HEK293 (cell line): ENCODE data around the gene LMAN2L.
A peak's percentile ranks its signal among the peaks of the same experiment; 100 is the strongest.

Experiments used
- GLIS1 ChIP-seq: fragments of 450-650 bp; formaldehyde crosslinking; IDR thresholded peaks from 2 replicates; pipeline ENCODE4 v1.5.1; 2016; ENCODE audit warnings: missing biosample characterization, missing genetic modification characterization
- SP3 ChIP-seq: fragments of 450-650 bp; formaldehyde crosslinking; IDR thresholded peaks from 2 replicates; pipeline ENCODE4 v1.5.1; 2016; ENCODE audit warnings: missing biosample characterization, missing genetic modification characterization
- TCF7L2 ChIP-seq: IDR thresholded peaks from 2 replicates; pipeline ENCODE4 v1.6.1; 2011; ENCODE audit warnings: low read depth, mild to moderate bottlenecking, inconsistent platforms, low read length, moderate library complexity, borderline replicate concordance
- ZBTB1 ChIP-seq: fragments of 450-650 bp; formaldehyde crosslinking; IDR thresholded peaks from 2 replicates; pipeline ENCODE4 v1.5.1; 2016; ENCODE audit warnings: missing biosample characterization, missing genetic modification characterization
- ZFP37 ChIP-seq: fragments of 450-650 bp; formaldehyde crosslinking; IDR thresholded peaks from 2 replicates; pipeline ENCODE4 v1.5.1; 2016; ENCODE audit warnings: missing biosample characterization, missing genetic modification characterization
- ZNF112 ChIP-seq: fragments of 450-650 bp; formaldehyde crosslinking; IDR thresholded peaks from 2 replicates; pipeline ENCODE4 v1.5.0; 2017; ENCODE audit warnings: missing biosample characterization, missing genetic modification characterization
- ZNF114 ChIP-seq: fragments of 450-650 bp; formaldehyde crosslinking; IDR thresholded peaks from 2 replicates; pipeline ENCODE4 v1.5.0; 2017; ENCODE audit warnings: missing biosample characterization, missing genetic modification characterization
- ZNF274 ChIP-seq, 2 experiments: fragments of 200-500 bp in 1 of 2; fragments of 450-650 bp in 1 of 2; sonication (Bioruptor generic) in 1 of 2; formaldehyde crosslinking in 1 of 2; IDR thresholded peaks; 2 replicates each; pipeline versions ENCODE4 v1.5.1 to v1.6.1; 2014 to 2016; ENCODE audit warnings: borderline replicate concordance in 1 of 2, inconsistent platforms in 1 of 2, low read length in 1 of 2, missing biosample characterization in 1 of 2, missing genetic modification characterization in 1 of 2
- ZNF416 ChIP-seq: fragments of 450-650 bp; formaldehyde crosslinking; IDR thresholded peaks from 2 replicates; pipeline ENCODE4 v1.5.1; 2016; ENCODE audit warnings: missing biosample characterization, missing genetic modification characterization
- ZNF514 ChIP-seq: fragments of 450-650 bp; formaldehyde crosslinking; IDR thresholded peaks from 2 replicates; pipeline ENCODE4 v1.5.1; 2016; ENCODE audit warnings: missing biosample characterization, missing genetic modification characterization
- ZNF549 ChIP-seq: fragments of 450-650 bp; IDR thresholded peaks from 2 replicates; pipeline ENCODE4 v1.5.1; 2018; ENCODE audit warnings: missing biosample characterization, missing genetic modification characterization, mild to moderate bottlenecking, inconsistent platforms, moderate library complexity
- ZNF560 ChIP-seq: fragments of 450-650 bp; formaldehyde crosslinking; IDR thresholded peaks from 2 replicates; pipeline ENCODE4 v1.5.1; 2017; ENCODE audit warnings: missing biosample characterization, missing genetic modification characterization, borderline replicate concordance
- ZNF596 ChIP-seq: fragments of 450-650 bp; IDR thresholded peaks from 2 replicates; pipeline ENCODE4 v1.5.0; 2018; ENCODE audit warnings: missing biosample characterization, mild to moderate bottlenecking, missing genetic modification characterization, moderate library complexity
- ZNF658 ChIP-seq: fragments of 450-650 bp; formaldehyde crosslinking; IDR thresholded peaks from 2 replicates; pipeline ENCODE4; 2016; ENCODE audit warnings: missing biosample characterization, missing genetic modification characterization
- ZSCAN23 ChIP-seq: fragments of 450-650 bp; formaldehyde crosslinking; IDR thresholded peaks from 2 replicates; pipeline ENCODE4 v1.5.1; 2016; ENCODE audit warnings: missing biosample characterization, missing genetic modification characterization
- TF ChIP-seq, protein P1 (sequence below): fragments of 450-650 bp; formaldehyde crosslinking; IDR thresholded peaks from 2 replicates; pipeline ENCODE4 v1.5.1; 2017; ENCODE audit warnings: missing biosample characterization, missing genetic modification characterization
- TF ChIP-seq, protein P2 (sequence below): fragments of 450-650 bp; IDR thresholded peaks from 2 replicates; pipeline ENCODE4 v1.5.1; 2018; ENCODE audit warnings: missing biosample characterization, mild to moderate bottlenecking, missing genetic modification characterization
- TF ChIP-seq, protein P3 (sequence below): fragments of 450-650 bp; formaldehyde crosslinking; IDR thresholded peaks from 2 replicates; pipeline ENCODE4 v1.5.1; 2016; ENCODE audit warnings: missing biosample characterization, missing genetic modification characterization, borderline replicate concordance
- TF ChIP-seq, protein P4 (sequence below): fragments of 450-650 bp; formaldehyde crosslinking; IDR thresholded peaks from 2 replicates; pipeline ENCODE4 v1.5.1; 2016; ENCODE audit warnings: missing biosample characterization, missing genetic modification characterization
- TF ChIP-seq, protein P5 (sequence below): fragments of 450-650 bp; formaldehyde crosslinking; IDR thresholded peaks from 2 replicates; pipeline ENCODE4 v1.5.1; 2016; ENCODE audit warnings: missing biosample characterization, missing genetic modification characterization, low read depth

LMAN2L gene

DNA sequence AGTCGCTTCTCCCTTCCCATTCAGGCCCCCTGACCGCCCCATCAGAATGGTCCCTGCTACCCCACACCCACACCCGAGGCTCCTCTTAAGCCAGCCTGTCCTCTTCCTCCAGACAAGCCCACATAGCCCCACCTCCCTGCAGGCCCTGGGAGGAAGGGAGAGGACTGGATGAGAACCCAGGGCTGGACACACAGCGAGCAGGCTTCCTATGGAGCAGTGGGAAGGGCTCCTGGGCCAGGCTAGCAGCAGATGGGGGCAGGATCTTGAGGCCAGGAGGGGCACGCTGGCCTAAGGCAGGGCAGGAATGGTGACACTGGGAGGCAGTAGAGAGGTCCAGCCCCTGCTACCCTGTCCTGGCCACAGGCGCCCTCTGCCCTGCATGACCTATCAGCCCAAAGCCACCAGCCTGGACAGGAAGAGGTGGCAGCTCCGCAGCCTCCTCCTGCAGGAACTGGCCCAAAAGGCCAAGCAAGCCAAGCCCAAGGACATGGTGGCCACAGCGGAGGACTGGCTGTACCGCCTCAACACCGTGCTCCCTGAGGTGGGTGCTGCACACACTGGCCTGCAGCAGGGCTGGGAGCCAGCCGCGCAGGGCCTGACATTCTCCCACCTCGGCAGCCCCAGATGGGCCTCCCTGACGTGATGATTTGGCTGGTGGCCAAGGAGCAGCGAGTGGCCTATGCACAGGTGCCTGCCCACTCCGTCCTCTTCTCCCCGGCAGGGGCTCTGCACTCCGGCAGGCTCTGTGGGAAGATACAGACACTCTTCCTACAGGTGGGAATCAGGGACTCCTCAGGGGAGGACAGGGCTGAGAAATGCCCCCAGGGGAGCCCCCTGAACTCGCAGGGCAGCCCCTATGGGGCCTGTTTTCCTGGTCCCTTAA is 54.0 kb downstream of the LMAN2L start (continued):
- TF ChIP-seq ZNF658 (no peak), ZNF560 (tag by site-specific recombination) (no peak), ZNF112 (no peak), ZSCAN23 (no peak), ZNF549 (no peak), ZNF416 (no peak), GLIS1 (tag by site-specific recombination) (peak; percentile 73), SP3 (tag by site-specific recombination) (no peak), ZNF514 (tag by site-specific recombination) (no peak), ZFP37 (tag by site-specific recombination) (no peak), ZBTB1 (tag by site-specific recombination) (no peak), ZNF114 (no peak), TCF7L2 (no peak), ZNF596 (tag by site-specific recombination) (no peak), ZNF274 (IDR thresholded peaks at IDR 0.05; ENCODE audit: low read length) (no peak), ZNF274 (tag by site-specific recombination; IDR thresholded peaks at IDR 0.05; ENCODE audit: borderline replicate concordance) (no peak)
- TF ChIP-seq, protein P1, sequence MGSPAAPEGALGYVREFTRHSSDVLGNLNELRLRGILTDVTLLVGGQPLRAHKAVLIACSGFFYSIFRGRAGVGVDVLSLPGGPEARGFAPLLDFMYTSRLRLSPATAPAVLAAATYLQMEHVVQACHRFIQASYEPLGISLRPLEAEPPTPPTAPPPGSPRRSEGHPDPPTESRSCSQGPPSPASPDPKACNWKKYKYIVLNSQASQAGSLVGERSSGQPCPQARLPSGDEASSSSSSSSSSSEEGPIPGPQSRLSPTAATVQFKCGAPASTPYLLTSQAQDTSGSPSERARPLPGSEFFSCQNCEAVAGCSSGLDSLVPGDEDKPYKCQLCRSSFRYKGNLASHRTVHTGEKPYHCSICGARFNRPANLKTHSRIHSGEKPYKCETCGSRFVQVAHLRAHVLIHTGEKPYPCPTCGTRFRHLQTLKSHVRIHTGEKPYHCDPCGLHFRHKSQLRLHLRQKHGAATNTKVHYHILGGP (tag by site-specific recombination): no peak
- TF ChIP-seq, protein P2, sequence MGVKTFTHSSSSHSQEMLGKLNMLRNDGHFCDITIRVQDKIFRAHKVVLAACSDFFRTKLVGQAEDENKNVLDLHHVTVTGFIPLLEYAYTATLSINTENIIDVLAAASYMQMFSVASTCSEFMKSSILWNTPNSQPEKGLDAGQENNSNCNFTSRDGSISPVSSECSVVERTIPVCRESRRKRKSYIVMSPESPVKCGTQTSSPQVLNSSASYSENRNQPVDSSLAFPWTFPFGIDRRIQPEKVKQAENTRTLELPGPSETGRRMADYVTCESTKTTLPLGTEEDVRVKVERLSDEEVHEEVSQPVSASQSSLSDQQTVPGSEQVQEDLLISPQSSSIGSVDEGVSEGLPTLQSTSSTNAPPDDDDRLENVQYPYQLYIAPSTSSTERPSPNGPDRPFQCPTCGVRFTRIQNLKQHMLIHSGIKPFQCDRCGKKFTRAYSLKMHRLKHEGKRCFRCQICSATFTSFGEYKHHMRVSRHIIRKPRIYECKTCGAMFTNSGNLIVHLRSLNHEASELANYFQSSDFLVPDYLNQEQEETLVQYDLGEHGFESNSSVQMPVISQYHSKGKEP (tag by site-specific recombination): no peak
- TF ChIP-seq, protein P3, sequence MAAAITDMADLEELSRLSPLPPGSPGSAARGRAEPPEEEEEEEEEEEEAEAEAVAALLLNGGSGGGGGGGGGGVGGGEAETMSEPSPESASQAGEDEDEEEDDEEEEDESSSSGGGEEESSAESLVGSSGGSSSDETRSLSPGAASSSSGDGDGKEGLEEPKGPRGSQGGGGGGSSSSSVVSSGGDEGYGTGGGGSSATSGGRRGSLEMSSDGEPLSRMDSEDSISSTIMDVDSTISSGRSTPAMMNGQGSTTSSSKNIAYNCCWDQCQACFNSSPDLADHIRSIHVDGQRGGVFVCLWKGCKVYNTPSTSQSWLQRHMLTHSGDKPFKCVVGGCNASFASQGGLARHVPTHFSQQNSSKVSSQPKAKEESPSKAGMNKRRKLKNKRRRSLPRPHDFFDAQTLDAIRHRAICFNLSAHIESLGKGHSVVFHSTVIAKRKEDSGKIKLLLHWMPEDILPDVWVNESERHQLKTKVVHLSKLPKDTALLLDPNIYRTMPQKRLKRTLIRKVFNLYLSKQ (tag by site-specific recombination): no peak
- TF ChIP-seq, protein P4, sequence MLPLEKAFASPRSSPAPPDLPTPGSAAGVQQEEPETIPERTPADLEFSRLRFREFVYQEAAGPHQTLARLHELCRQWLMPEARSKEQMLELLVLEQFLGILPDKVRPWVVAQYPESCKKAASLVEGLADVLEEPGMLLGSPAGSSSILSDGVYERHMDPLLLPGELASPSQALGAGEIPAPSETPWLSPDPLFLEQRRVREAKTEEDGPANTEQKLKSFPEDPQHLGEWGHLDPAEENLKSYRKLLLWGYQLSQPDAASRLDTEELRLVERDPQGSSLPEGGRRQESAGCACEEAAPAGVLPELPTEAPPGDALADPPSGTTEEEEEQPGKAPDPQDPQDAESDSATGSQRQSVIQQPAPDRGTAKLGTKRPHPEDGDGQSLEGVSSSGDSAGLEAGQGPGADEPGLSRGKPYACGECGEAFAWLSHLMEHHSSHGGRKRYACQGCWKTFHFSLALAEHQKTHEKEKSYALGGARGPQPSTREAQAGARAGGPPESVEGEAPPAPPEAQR (tag by site-specific recombination): no peak
- TF ChIP-seq, protein P5, sequence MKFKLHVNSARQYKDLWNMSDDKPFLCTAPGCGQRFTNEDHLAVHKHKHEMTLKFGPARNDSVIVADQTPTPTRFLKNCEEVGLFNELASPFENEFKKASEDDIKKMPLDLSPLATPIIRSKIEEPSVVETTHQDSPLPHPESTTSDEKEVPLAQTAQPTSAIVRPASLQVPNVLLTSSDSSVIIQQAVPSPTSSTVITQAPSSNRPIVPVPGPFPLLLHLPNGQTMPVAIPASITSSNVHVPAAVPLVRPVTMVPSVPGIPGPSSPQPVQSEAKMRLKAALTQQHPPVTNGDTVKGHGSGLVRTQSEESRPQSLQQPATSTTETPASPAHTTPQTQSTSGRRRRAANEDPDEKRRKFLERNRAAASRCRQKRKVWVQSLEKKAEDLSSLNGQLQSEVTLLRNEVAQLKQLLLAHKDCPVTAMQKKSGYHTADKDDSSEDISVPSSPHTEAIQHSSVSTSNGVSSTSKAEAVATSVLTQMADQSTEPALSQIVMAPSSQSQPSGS: no peak
